Activated T-helper 2 cell treated with anti-CD3 and anti-CD28 coated beads, Interferon-gamma antibody, Interleukin-2, Interleukin-4, amounts not matched to agents 10 μg/mL and 5 μg/mL and 100 μg/mL, durations not matched to agents 14 hours and 24 hours and 36 hours (primary cell): Measurements from ENCODE around the gene GSTK1. TPM values are rescaled to one million over a fixed set of nuclear protein-coding genes. Genes with fewer than 3 reads are reported as not detected.

Source experiments
- DNase-seq: peaks from one replicate; pipeline ENCODE4 v3.0.0; 2021; ENCODE audit warnings: low spot score
- H3K27ac Mint-ChIP-seq: one replicate; pipeline ENCODE4 v1.8.0; 2021; ENCODE audit warnings: mixed read lengths
- H3K27me3 Mint-ChIP-seq: one replicate; pipeline ENCODE4 v1.8.0; 2021; ENCODE audit warnings: low read depth, mixed read lengths
- H3K36me3 Mint-ChIP-seq: one replicate; pipeline ENCODE4 v1.8.0; 2021; ENCODE audit warnings: low read depth, mixed read lengths
- H3K4me1 Mint-ChIP-seq: one replicate; pipeline ENCODE4 v1.8.0; 2021; ENCODE audit warnings: low read depth, mixed read lengths
- H3K4me3 Mint-ChIP-seq: one replicate; pipeline ENCODE4 v1.8.0; 2021; ENCODE audit warnings: low read depth, mild to moderate bottlenecking, moderate library complexity, mixed read lengths
- H3K9me3 Mint-ChIP-seq: one replicate; pipeline ENCODE4 v1.8.0; 2021; ENCODE audit warnings: mixed read lengths
- intact Hi-C: fragments of 100-400 bp; cut with micrococcal nuclease; formaldehyde crosslinking; loops from one replicate; pipeline ENCODE4 v1.15.1; 2023
- total RNA-seq: library from RNA; stranded (reverse); gene quantifications from 2 replicates; pipeline ENCODE4 v1.2.3, GENCODE V29; 2022

GSTK1 gene
- total RNA-seq, 1 donor from 2014 or later = 168 TPM

DNA sequence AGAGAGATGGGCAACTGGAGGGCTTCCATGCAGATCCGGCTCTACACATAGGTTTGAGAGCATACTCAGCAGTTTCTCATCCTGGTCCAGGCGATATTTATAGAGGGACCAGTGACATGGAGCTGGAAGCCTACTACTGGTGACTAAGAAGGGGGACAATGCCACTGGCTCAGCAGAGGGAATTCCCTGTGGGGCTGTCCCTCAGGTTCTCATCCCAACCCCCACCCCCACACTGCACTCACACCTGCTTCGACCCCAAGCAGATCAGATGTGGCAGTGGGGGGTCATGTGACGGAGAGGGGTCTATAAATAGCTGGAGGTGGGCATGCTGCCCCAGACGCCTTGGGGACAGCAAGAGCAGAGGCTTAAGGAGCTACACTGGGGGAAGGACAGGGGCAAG is 52.5 kb downstream of the GSTK1 start, which contains the start of gene CLCN1:
TSS of gene CLCN1 (plus strand) at position 336 of the 400 bp plus-strand sequence. CDS start 102 bp downstream, outside the sequence.
- H3K27ac Mint-ChIP-seq = no peak within 1 kb of the TSS
- peaks cover 32% of the 10 kb centered on the region for H3K4me1 Mint-ChIP-seq
- H3K36me3 Mint-ChIP-seq = peaks cover 24% of the 10 kb centered on the region
- H3K4me3 Mint-ChIP-seq = no peak within 1 kb of the TSS
- intact Hi-C loops = no loop called here
- no peak for DNase-seq
- H3K27me3 Mint-ChIP-seq = no peaks in the 10 kb centered on the region
- peaks cover 3% of the 10 kb centered on the region for H3K9me3 Mint-ChIP-seq

DNA sequence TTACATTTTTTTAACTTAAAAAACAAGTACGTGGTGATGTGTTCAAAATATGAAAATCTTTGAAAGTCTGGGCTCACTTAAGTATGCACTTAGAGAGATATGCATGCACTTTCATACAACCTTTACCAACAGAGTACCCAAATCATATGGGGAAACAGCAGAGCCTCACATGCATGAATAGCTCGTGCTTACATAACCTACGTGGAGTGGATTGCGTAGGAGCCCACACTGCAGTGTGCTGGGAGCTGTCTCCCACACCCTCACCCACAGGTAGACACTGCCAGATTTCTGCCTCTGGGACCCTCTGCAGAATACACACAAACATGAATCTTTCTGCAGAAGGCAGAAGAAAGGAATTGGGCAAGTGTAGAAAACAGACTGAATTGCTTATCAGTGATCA is 53.3 kb downstream of the GSTK1 start:
- Mint-ChIP-seq H3K4me3 (no peak overlapping the region), H3K4me1 (peaks cover 27% of the 10 kb centered on the region), H3K9me3 (peaks cover 3% of the 10 kb centered on the region), H3K36me3 (peaks cover 20% of the 10 kb centered on the region), H3K27me3 (no peaks in the 10 kb centered on the region), H3K27ac (no peak overlapping the region)
- intact Hi-C loops = no loop called here
- DNase-seq = no peak

DNA sequence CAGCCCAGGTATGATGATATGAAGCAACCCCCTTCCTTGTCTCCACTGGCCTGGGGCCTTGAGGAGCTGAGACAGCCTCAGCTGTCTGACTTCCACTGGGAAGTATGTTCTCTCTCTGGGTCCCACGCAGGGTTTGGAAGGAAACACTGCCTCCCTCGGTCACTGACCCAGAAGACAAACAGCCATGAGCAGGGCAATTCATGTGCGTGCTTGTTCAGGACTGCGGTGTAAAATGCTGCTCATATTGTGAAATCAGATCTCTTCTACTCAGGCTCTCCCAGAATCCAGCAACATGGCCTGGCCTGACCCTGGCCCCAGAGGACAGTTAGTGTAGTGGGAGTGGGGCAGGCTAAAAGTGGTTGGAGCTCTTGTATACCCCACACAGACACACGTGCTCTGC is 55.4 kb downstream of the GSTK1 start:
- peaks cover 18% of the 10 kb centered on the region for H3K4me1 Mint-ChIP-seq
- no peaks in the 10 kb centered on the region for H3K27me3 Mint-ChIP-seq
- intact Hi-C loops = no loop called here
- H3K27ac Mint-ChIP-seq = no peak overlapping the region
- DNase-seq = no peak
- peaks cover 2% of the 10 kb centered on the region for H3K9me3 Mint-ChIP-seq
- peaks cover 6% of the 10 kb centered on the region for H3K36me3 Mint-ChIP-seq
- no peak overlapping the region for H3K4me3 Mint-ChIP-seq

Other genes with a start within 250 kb of the GSTK1 start
- 0.30 TPM in 1 of 2 replicates, not detected in the other for gene OR9A2, start 236.3 kb upstream of the GSTK1 start, total RNA-seq
- not detected in 2 replicates for gene OR6V1, start 211.1 kb upstream of the GSTK1 start, total RNA-seq
- not detected in 2 replicates for gene PIP, start 131.4 kb upstream of the GSTK1 start, total RNA-seq
- not detected in 2 replicates for gene TAS2R39, start 80.0 kb upstream of the GSTK1 start, total RNA-seq
- not detected in 2 replicates for gene TAS2R40, start 41.4 kb upstream of the GSTK1 start, total RNA-seq
- 0.75 and 1.1 TPM in 2 replicates for gene TMEM139, start 21.5 kb downstream of the GSTK1 start, total RNA-seq
- 116 and 122 TPM in 2 replicates for gene CASP2, start 24.9 kb downstream of the GSTK1 start, total RNA-seq
- not detected in 2 replicates for gene CLCN1, start 52.7 kb downstream of the GSTK1 start, total RNA-seq
- 1.3 and 2.0 TPM in 2 replicates for gene FAM131B, start 99.3 kb downstream of the GSTK1 start, total RNA-seq
- gene ZYX, start 117.9 kb downstream of the GSTK1 start, total RNA-seq = 114 and 115 TPM in 2 replicates
- gene EPHA1, start 145.4 kb downstream of the GSTK1 start, total RNA-seq = 0.07 and 0.34 TPM in 2 replicates
- not detected in 2 replicates for gene TAS2R60, start 180.0 kb downstream of the GSTK1 start, total RNA-seq
- not detected in 2 replicates for gene TAS2R41, start 214.4 kb downstream of the GSTK1 start, total RNA-seq